ENCODE data around the gene WSCD1.

WSCD1 gene

DNA sequence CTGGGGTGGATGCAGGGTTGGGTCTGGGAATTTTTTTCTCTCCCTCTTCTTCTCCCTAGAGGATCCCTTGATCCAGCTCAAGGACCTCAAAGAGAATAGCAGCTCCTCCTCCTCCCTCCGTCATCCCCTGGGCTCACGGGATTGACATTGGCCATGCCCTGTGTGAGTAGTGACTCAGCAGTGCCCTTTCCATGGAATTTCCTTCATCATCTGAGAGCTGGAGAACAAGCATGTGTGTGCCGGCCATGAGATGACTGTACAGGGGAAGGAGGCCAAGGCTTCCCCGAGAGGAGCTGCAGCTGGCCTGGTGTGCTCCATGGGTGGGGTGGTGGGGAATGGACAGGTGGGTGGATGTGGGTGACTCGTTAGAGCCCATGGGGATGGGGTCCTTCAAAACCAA is 8.9 kb upstream of the WSCD1 start:
- DNase-seq = peak; percentile 6

DNA sequence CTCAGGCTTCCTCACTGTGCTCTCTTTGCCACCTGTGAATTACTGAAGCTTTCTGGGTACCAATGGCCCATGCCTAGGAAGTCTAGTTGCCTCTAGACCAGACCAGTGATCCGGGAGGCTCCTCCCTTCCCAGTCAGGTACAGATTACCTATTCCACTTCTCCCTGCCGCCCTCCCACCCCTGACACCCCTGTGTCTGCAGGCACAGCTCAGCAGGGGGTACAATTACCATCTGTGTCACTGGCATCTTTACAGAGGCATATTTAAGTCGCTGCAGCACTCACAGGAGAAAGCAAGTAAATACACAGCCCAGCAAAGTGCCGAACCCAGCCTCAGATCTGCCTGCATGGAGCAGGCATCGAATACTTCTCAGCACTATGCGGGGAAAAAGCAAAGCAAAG is 5.3 kb upstream of the WSCD1 start:
- DNase-seq = no peak

DNA sequence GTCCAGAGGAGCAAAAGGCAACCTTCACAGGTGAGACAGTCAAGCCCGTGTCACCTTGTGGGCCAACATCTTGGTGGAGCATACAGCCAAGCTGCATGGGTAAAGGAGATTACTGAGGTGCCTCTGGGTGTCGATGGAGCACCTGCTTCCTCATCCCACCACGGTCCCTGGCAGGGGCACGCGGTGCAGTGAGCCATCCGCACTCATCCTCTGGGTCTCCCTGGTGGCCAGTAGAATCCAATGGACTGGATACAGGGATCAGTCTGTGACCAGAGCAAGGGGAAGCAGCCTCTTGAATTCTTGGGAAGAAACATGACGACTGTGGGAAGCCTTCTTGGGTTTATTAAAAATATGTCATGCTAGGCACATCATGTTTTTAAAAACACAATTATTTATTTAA is 4.8 kb upstream of the WSCD1 start:
- DNase-seq = no peak

DNA sequence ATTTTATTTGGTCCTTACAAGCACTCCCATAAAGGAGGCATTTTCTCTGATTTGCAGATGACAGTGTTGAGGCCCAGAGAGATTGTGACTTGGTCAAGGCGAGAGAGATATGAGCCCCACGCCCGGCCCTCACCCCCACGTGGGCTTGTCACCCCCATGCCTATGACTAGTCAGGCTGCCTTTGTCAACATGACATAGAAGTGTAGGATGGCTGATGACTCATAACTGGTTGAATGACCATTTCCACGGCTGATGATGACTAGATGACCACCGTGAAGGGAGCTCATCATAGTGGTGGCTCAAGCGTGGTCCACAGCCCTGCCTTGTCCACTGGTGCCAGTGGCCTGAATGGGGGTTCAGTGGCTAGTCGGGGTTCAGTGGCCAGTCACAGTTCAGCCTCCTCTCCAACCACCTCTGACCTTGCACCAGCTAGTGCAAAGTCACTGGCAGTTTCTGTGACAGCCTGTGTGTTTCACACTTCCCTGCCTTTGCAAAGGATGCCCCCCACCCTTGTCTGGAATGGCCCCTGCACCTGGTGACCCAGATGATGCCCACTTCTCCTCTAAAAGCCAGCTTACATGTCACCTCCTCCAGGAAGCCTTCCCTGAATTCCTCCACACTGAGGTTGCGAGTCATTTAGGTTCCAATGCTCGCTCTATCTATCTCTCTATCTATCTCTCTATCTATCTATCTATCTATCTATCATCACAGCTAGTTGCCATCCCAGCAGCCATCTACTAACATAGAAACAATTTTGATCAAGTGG is 3.8 kb upstream of the WSCD1 start:
- DNase-seq = no peak

DNA sequence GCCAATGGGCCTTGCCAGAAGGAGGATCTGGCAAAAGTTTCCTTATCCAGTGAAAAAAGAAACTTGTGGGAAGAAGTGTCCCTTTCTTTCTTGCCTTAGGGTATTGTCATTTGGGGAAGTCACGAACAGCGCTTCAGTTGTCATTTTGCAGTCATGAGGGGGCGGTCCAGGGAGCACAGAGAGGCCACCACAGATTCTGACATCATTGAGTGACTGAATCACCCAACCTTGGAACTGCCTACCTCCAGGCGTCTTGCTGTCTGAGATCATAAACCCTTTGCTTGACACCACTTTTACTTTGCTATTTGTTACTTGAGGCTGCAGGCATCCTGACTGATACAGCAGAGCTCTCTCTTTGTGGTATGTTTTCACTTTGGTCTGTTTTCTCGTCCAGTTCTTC is 3.1 kb upstream of the WSCD1 start:
- DNase-seq = no peak

DNA sequence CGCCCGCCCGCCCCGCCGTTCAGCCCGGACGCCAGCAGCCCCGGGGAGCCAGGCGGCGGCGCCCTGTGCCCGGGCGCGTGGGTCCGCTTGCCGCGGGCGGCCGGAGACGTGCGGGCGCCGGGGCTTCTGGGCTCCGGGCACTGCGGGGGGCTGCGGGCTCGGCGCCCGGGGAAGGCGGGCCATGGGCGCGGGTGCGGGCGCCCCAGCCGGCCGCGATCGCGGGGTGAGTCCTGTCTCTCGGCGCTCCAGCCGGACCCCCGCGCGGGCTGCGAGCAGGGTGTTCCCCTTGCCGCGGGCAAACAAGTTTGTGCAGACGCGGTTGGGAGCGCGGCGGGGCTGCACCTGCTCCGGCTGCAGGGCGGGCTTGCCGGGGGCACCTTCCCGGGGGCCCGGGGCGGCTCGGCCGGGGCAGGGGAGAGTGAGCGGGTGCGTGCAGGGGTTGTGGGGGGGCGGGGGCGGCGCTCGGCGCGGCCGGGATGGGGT is 292 bp downstream of the WSCD1 start:
- no peak for DNase-seq

DNA sequence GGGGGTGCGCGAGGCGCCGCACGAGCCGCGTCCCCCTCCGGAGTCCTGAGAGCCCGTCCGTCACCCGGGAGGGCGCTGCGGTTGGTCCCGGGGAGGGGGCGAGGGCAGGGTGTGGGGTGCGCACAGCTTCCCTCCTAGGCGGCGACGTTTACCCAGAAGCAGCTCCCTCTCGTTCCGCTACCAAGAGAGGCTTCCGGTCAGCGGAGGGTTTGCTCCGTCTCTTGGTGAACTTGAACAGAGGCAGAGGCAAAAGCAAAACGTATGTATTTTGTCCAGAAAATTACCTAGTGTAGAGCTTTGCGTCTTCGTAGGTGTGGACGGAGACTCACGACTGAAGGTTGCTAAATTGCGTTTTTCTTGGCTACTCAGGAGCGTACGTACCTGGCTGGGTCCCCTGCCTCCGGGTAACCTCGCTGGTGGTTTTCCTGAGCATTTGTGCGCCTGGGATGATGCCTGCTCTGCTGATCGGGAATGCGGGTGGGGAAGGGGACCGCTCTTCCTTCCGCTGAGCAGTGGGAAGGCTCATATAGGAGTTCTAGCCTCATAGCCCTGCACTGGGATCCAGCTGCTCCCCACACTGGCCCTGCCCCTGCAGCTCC is 833 bp downstream of the WSCD1 start:
- no peak for DNase-seq

DNA sequence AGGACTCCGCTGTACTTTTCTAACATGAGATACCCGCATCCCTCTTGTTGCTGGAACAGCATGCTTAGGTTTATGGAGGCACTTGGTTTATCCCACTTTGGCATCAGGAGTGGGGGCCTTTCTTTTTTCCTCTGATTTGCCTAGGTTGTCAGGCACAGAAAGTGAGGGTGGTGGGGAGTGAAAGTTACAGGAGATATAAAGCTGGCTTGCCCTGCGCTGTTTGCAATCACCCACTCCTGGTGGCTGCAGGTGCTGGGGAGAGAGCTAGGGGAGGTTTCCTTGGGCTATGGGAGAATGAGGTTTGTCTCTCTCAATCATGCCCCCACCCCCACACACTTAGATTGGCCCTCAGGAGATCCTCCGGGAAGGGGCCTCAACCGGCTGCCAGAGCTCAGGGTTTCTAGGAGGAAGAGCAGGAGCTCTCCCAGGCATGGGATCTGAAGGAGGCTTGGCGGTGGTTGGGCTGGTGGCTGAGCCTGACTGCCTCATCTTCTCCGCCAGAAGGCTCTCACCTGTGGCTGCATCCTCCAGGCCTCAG is 1.4 kb downstream of the WSCD1 start:
- DNase-seq = no peak

DNA sequence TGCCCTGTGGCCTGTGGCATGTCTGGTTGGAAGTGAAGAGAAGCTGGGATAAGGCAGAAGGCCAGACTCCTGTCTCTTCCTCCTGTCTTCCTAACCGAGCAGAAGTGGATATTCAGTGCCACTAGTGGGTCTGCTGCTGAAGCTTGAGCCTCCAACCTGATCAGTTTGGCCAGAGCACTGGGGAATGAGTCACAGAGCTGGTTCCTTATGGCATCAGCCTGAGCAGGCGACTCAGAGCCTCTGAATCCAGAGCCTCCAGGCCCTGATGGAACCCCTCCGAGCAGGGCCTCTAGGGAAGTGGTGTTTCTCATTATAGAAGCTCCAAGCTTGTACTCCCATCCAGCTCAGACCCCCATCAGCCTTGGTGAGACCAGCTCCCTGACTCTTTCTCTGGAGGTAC is 2.0 kb downstream of the WSCD1 start:
- no peak for DNase-seq

DNA sequence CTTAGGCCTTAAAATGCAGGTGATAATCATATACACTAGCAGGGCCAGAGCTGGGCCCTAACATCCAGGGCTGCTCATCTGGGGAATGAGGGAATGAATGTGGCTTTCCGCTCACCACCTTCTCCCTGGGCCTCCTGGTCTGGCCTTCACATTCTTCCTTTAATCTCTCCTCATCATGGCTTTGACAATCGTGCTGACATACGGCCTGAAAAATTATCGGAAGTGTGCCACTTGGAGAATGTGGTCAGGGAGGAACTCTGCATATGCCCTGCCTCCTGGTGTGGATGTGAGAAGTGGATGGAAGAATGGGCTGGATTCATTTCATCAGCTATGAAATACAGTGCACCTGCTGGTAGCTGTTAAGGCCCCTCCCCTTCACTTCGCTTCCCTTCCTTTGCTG is 2.4 kb downstream of the WSCD1 start:
- no peak for DNase-seq

DNA sequence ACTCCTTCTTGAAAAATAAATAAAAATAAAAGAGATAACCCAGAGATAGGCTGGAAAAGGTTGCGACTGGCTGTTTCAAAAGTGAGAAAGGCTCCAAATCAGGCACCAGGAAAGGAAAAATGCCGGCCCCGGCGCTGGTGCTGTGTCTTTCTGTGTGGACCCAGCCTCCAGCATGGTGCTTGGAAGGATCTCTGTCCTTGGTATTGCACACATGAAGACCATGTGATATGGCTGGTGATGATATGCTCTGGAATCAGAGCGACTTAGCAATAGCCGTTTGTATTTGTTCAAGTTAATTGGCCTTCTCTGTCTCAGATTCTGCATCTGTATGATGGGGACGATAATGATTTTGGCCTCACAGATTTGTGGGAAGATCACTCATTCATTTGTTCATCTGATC is 3.4 kb downstream of the WSCD1 start:
- DNase-seq = no peak

DNA sequence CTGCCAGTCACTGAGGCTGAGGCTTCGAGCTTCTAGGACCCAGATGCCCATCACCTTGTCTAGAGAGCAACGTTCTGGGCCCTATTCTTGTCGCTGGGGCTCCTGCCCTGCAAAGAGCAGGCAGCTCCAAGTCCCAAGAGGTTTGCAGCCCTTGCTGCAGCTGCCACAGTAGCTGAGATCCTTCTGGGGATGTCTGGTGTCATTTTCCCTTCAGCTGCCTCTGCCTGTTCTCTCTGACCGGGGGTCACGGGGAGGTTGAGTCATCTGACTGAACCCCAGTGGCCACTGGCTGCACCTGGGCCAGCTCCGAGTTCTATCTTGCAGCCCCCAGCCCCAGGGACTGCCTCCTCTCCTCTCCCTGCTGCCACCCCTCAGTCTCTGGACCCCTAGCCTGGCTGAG is 4.9 kb downstream of the WSCD1 start:
- DNase-seq = no peak

DNA sequence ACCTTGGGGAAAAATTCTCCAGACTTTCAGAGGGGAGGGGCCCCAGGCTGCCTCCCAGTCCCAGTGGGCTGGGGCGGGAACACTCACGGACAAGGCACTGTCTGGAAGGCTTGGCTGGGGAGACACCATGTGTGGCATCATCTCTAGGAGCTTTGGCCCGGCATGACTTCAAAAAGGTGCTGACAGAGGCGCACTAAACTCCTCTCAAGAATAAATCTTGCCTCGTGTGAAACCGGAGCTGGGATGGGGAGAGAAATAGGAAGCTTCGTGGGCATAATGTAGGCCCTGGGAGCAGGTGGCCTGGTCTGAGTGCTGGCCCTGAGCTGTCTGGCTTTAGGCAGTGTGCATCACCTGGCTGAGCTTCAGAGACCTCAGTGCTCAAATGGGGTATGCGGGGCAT is 5.7 kb downstream of the WSCD1 start:
- no peak for DNase-seq

DNA sequence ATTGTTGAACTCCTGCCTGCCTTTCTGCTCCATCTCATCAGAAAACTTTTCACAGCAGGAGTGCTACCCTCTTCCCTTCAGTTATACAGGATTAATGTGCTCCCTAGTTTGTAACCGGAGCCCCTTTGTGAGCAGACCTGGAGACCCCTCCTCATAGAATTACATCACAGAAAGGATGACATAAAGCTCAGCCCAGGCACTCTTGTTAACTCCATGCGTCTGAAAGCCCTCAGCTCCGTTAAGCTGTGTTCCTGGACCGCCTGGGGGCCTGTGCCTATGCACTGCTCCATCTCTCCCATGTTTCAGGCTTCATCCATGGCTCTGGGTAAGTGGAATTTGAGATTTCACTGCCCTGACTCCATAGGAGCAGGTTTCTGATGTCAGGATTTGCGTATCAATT is 7.6 kb downstream of the WSCD1 start:
- no peak for DNase-seq

DNA sequence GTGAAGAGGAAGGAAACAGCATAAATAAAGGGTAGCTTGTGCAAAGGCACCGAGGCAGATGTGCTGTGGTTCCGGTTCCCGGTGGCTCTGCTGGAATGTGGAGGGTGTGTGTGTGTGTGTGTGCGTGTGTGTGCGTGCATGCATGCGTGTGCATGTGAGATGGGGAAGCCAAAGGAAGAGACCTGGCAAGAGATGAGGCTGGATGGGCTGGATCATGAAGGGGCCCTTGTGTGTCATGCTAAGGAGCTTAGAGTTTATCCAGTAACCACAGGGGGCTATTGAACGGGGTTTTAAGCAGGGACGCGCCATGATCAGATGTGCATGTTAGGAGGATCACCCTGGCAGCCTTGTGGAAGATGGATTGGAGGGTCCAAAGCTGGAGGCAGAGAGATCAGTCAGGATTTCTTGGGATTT is 8.3 kb downstream of the WSCD1 start:
- no peak for DNase-seq

DNA sequence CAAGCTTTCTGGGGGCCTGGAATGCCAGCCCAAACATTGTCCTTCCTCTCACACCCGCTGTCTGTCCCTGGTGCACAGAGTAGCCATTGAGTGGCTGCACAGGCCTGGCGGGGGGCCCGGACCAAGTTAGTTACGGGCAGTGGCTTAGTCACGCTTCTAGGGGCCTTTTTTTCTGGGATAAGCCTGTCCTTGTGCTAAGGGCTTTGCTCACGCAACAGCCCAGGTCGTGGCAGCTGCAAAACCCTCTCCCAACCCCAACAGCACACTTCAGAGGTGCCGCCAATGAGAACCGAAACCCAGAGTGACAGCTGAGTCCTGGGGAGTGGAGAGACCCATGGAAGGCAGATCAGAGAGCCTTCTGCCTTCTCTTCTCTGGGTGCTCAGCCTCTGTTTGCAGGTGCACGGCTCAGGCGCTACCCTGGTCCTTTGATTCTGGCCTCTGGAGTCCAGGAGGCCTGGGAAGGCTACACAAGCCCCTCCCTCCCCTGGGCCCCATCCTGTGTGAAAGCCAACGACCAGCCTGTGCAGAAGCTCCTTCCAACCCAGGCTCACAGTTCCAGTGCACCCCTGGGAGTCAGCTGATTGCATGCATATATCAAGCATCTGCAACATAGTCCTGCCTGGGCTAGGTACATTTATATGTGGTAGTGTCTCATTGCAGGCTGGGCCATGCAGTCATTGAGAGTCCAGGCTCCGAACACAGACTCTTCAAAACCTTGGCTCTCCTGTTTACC is 9.1 kb downstream of the WSCD1 start:
- DNase-seq = no peak

DNA sequence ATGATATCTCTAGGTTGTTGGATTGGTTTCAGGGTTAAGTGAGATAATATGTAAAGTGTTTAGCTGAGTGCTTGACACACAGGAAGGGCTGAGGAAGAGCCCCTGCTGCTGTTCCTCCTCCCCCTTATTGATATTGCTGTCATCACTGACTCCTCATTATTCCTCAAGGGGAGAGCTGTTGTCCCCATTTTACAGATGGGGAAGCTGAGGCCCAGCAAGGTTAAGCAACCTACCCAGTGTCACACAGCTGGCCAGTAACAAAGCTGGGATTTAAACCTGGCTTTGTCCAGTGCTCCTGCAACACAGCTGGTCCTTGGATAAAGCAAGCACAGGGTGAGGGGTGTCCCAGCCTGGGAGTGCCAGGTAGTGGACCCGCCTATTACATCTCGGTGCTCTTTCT is 9.8 kb downstream of the WSCD1 start:
- DNase-seq = no peak

DNA sequence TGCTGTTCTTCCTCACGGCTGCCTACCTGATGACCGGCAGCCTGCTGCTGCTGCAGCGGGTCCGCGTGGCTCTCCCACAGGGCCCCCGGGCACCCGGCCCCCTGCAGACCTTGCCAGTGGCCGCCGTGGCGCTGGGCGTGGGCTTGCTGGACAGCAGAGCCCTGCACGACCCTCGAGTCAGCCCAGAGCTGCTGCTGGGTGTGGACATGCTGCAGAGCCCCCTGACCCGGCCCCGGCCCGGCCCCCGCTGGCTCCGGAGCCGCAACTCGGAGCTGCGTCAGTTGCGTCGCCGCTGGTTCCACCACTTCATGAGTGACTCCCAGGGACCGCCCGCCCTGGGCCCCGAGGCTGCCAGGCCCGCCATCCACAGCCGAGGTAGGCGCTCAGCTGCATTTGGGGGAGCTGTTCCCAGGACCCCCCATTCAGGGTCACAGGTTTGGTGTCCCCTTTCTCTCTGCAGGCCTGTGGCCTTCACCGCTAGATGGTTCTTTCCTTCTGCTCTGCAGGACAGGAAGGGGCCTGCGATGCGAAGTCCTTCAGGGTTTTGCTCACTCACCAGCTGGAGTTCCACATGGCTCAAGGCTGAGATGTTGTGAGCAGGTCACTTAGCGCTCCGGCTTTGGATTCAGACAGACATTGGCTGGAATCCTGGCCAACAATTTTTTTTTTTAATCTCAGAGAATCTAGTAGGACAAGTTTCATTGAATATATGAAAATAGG is 10.7 kb downstream of the WSCD1 start:
- no peak for DNase-seq

DNA sequence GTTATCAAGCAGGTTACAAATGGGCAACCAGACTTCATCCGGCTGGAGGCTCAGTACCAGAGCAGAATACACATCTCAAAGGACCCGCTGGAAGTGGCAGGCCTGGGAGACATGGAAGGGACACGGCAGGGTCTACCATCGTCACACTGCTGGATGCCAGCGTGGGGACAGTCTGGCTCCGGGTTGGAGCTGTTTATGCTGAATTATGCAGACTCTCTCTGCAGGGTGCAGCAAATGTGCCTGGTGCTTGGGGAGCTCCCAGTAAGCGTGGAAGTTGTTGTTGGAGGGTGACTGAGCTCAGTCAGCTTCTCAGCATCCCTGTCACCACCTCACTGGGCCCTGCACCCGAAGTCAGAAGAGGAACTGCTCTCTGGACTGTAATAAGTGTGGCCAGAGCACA is 12.2 kb downstream of the WSCD1 start:
- DNase-seq = no peak

DNA sequence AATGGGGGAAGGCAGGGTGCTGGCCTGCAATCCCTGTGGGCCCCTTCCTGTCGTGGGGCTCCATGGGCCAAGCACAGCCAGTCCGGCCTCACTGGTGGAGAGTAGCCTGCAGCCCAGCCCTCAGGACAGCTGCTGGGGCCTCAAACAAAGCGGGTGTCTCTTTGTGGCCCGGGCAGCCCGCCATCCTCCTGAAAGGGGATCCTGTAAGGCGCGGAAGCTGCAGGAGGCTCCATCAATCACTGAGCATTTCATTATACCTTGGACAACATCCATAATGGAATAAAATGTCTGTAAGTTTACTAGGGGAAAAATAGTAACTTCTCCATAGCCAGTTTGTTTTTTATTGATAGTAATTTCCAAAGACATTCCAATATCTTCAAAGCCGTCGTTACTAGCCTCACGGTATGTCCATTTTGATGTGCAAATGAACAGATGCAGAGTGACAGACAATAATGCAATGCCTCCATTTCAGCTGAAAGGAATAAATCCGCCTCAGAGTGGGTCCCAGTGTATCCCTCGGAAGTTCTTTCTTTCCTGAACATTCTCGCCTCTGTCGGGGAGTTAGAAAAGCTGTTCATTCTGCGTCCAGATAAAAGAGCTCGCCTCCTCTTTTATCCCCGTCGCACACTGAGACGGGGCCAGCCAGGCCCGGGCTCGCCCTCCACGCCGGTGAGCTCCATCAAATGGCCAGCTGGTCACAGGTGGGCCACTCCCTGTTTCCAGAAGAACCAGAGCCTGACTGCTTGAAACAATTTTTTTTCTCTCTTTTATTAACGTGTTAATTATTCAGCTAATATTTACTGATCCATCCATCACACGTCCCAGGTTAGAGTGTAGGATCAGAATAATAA is 14.4 kb downstream of the WSCD1 start:
- DNase-seq = no peak

DNA sequence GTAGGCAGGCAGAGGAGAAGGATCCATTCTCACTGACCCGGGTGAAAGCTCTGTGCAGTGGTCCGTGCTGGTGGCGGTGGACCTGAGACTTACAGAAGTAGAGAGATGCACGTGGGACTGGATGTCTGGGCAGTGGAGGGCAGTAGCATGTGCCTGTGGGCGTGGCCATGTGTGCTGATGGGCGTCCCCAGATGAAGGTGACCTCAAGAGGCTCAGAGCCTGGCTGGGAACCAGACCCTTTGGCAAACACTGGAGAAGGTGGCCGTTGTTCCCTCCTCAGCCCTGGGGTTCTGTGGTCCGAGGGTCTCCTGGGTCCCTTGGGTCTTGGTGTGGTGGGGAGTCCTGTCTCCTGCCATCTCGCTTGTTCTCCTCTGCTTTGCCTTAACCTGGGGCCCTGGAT is 15.6 kb downstream of the WSCD1 start:
- DNase-seq = no peak

Data from NCI-H226 (cell line).